Suprapubic skin (tissue), 3 donors: Measurements from ENCODE around the gene MCRIP2.
A peak's percentile ranks its signal among the peaks of the same experiment; 100 is the strongest.

ENCODE experiments used
- POLR2AphosphoS5 ChIP-seq, 3 donors: sonication (generic); formaldehyde crosslinking; IDR thresholded peaks; one replicate each; pipeline ENCODE4 v1.6.1; 2017; ENCODE audit warnings: antibody characterized with exemption in 3 of 3
- TF ChIP-seq, protein P1 (sequence below), 2 donors: fragments of 200-600 bp in 1 of 2; fragments of 450-650 bp in 1 of 2; sonication (generic) in 1 of 2; IDR thresholded peaks; one replicate each; pipeline ENCODE4 v1.5.1; 2016 to 2019; ENCODE audit warnings: antibody characterized with exemption in 2 of 2, mild to moderate bottlenecking in 1 of 2, moderate library complexity in 1 of 2

DNA sequence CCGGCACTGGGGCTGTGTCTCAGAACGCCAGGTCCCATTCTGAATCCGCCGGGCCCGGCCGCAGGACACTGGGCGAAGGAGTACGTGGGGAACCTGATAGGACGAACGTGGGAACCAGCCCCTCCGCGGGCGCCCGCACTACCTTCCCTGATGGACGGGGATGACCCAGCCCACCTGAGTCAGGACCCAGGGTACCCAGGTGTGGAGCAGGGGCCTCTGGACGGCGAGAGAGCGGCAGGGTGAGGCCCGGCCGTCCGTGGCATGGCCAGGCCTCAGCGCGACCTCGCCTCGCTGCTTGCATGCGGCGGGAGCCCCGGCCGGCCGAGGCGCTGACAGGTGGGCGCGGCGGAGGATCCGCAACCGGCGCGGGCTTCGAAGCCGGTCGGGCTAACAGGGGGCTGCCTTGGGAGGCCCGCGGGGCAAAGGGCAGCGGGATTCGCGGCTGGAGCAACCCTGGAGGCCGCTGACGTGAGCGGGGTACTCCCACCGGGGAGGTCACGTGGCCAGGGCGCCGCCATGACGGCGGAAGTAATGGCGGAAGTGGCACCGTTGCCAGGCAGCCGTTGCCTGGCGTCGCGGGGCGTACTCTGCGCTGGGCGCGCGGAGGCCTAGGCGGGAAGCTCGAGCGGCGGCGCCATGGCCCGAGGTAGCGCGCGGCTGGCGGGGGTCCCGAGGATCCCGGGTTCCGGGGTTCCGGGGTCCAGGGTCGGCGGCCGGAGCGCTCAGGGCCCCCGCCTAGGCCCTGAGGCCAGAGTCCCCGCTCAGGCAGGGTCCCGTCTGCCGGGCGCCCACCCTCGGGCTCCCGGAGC lies 7.4 kb downstream of the MCRIP2 start, which contains the start of gene WDR90:
- TF ChIP-seq, protein P1, sequence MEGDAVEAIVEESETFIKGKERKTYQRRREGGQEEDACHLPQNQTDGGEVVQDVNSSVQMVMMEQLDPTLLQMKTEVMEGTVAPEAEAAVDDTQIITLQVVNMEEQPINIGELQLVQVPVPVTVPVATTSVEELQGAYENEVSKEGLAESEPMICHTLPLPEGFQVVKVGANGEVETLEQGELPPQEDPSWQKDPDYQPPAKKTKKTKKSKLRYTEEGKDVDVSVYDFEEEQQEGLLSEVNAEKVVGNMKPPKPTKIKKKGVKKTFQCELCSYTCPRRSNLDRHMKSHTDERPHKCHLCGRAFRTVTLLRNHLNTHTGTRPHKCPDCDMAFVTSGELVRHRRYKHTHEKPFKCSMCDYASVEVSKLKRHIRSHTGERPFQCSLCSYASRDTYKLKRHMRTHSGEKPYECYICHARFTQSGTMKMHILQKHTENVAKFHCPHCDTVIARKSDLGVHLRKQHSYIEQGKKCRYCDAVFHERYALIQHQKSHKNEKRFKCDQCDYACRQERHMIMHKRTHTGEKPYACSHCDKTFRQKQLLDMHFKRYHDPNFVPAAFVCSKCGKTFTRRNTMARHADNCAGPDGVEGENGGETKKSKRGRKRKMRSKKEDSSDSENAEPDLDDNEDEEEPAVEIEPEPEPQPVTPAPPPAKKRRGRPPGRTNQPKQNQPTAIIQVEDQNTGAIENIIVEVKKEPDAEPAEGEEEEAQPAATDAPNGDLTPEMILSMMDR (IDR thresholded peaks at IDR 0.05), result no peak
- peak in 2 of 3 donors; percentile 85 to 93 for TF ChIP-seq POLR2AphosphoS5 (IDR thresholded peaks at IDR 0.05)
